GM18858 (cell line): ENCODE measurements around the gene ELMO1.
"Not testable (repeated sequence)": the region's sequence is repeated elsewhere in the genome, so short reads cannot be mapped to it uniquely, and the experiment has no call there.

Source experiments
- ATAC-seq: cut with Tn5 transposase; IDR thresholded peaks from one replicate; pipeline ENCODE4 v1.9.1; 2021; ENCODE audit not compliant: unreplicated experiment

The ELMO1 gene

DNA sequence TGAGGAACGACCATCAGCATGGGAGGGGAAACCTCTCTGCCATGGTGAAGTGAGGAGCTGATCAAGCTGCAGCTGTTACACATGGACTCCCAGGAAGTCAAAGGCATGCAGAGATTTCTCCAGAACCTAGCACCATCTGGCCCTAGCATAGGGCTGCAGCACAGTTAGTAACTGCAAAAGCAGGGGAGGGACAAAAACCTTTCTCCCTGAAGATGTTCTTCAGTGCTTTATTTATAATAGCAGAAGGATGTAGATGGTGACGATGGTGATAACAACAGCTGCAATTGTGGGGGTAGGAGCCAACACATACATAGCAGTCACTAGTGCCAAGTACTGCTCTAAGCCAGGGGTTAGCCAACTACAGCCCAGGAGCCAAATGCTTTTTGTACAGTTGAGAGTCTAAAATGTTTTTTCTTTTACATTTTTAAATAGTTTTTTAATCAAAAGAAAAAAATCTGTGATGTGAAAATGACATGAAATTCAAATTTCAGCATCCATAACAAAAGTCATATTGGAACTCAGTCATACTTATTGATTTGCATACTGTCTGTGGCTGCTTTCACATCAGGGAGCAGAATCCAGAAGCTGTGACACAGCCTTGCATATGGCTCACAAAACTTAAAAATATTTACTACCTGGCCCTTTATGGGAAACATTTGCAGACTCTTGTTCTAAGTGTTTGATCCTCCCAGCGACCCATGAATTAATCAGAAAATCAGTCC, 299.5 kb downstream of the ELMO1 start:
- ATAC-seq, result peak; percentile 61

DNA sequence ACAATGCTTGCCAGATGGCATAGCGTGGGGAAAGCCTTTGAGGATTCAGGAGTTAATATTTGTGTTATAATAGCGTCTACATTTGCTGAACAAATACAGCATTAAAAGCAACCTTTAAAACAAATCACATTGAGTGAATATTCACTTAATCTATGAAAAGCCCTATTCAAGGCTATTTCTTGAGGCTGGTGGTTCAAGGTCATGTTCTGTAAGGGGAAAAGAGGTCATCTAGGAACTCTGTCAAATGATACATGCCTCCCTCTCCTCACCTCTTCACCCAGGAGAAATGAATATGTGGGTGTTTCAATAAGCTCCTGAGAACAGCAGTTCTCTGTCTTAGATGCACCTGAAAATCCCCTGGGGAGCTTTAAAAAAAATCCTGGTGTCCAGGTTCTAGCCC, 303.0 kb downstream of the ELMO1 start:
- no peak for ATAC-seq

DNA sequence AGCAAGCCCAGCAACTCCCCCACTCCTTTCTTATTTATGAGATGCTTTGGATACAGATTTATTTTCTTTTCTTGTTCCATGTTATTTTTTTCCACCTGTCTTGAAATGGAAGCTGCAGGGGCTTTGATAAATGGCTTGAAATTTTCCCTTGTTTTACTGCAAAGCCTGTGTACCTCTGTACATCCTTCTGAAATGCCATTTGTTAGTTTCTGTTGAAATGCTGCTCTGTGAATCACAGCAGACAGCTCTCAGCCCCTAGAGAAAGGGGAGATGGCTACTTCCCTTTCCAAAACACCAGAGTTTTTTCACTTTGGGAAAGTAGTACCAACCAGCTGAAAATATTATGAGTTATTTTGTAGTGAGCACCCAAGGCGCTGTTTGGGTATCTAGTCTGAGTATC, 304.2 kb downstream of the ELMO1 start:
- no peak for ATAC-seq

DNA sequence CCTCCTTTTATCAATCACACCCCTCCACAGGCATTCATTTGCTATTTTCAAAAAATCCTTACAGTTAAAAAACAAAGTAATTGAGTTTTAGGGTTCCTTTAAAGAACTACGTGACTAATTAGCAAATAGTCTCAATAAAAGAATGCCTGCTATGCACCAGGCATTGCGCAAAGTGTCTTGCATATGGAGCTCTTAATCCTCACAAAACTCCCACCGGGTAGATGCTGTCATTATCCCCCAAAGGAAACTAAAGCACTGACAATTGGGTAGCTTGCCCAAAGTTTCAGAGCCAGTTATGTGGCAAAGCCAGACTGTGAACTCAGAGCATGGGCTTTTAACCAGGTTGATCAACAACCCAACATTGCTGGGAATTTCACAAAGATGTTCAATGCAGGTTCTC, 305.7 kb downstream of the ELMO1 start:
- ATAC-seq, result no peak

DNA sequence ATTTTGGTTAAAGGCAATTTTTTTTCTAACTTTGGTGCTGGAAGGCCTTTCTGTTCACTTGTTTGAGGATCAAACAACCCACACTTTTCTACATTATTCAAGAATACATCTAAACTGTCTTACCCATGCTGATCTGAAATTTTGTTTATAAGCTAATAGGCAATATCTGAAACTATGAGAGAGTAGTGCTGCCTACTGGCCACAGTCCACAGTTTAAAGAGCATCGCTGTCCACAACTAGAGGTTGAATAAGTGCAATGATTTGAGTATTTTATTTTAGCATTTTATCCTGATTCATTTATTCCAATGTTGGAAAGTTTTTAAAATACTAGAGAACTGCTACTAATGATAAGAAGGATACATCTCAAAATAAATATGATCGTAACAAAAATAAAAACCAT, 306.9 kb downstream of the ELMO1 start:
- no peak for ATAC-seq

DNA sequence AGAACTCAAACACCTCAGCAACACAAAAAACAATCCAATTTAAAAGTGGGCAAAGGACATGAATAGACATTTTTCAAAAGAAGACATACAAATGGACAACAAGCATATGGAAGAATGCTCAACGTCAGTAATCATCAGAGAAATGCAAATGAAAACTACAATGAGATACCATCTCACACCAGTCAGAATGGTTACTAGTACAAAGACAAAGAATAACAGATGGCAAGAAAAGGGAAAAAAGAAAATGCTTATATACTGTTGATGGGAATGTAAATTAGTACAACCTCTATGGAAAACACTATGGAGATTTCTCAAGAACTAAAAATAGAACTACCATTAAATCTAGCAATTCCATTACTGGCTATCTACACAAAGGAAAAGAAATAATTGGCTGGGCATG, 314.8 kb downstream of the ELMO1 start:
- not testable (repeated sequence) for ATAC-seq

DNA sequence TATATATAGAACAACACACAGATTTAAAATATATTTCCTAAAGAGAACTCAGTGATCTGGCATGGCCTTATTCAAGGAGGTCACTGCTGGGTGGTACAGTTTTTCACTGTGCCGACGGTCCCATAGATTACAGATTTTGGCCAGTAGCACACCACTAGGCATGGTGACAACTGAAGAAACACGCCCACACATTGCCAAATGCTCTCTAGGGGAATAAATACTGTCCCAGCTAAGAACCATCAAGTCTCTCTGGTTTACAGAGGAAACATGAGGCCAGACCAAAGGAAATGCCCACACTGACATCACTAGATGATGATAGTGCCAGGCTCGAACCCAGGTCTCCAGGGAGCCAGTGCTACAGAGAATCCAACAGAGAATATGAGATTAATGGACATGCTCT, 316.8 kb downstream of the ELMO1 start:
- no peak for ATAC-seq

DNA sequence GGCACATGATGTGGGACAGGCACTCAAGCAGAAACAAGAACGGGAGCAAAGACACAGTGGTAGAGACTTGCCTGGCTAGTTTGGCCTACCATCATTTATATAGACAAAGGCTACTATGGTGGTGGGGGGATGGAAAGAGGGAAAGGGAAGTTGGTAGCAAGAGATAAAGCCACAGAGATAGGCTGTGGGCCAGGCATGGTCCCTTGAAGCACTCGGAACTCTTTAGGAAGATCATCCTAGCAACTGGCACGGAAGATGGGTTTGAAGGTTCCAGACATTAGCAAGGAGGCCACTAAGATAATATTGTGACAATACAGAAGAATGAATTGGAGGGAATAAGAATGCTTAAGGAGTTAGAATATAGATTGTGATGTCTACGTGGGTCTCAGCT, 319.6 kb downstream of the ELMO1 start:
- no peak for ATAC-seq

DNA sequence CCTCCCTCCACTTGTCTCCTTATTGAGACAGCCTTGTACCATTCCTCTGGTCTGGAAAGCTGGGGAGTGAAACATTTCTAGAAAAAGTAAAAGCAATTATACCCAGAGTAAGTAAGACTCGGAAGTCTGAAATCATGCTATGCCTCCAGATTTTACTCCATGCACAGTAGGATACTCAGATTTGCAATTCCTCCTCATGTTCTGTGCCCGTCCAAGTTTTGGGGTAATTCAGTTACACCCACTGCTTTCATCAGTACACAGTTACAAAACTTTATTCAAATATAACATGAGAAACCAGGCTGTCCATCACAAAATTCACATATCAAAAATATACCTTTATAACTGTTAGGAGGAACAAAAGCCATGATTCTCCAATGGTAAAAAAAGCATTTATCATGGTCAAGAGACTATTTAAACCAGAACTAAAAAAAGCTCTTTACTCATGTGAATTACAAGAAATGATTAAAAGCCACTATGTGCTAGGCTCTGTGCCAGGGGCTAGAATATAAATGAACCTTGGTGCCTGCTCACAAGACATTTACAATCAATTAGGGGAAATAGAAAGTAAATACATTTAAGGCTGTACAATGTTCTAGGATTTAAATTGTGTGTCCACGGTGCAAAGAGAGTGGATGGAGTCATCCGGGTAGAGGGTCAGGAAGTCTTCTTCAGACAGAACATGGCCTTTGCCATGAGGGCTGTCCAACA, 320.2 kb downstream of the ELMO1 start:
- ATAC-seq, result no peak

DNA sequence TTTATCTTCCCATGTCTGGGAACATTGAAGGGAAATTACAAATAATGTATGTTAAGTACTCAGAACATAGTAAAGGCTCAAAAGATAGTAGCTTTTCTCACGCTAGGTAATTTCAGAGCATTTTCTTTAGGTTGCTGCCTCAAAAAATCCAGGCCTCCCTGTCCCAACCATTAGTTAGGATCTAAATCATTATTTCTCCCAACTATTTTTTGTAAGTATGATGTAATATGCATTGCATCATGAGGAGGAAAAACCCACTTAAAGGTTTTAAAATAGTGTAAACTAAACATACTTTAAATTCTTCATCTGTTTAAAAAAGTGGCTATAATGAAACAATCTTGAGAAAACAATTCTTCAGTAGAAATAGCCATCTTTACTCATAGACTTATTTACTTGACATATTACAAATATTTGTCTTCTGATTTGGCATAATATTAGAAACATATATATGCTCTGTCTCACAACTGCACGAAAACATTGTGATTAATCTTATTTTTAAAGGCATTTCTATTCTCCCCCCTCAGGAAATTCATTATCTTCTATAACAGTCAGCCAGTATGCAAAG, 329.3 kb downstream of the ELMO1 start:
- ATAC-seq, result no peak

DNA sequence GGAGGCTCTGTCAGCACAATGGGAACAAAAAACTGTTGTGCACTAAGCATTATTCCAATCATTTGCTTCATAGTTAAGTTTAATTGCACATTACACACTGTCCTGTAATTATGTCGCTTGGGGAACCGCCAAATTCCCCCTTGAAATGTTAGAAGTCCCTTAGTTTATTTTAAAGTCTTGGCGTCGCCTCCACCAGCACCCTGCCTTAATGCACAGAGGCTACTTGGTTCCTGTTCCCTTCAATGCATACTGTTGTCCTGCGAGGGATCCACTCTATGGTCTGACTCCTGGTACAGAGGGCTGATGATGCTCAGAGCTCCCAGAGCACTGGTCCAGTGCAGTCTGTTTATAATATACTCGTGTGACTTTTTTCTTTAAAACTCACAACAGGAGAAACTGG, 330.7 kb downstream of the ELMO1 start:
- no peak for ATAC-seq

DNA sequence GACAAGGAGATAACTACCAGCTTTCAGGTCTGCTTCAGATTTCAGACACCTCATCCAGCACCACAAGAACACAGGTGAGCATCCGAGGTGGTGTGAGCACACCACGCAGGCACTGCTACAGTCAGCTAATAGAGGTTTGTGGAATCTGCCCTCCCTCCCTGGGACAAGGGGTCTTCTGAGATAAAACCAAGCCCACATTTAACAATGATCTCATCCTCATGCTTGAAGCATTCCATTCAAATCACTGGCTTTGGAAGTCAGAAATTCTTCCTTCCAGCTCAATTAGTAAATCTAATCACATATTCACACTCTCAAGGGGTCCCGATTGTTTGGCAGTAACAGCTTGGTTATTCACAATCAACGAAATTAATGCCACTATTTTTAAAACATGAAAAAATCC, 331.4 kb downstream of the ELMO1 start:
- no peak for ATAC-seq

DNA sequence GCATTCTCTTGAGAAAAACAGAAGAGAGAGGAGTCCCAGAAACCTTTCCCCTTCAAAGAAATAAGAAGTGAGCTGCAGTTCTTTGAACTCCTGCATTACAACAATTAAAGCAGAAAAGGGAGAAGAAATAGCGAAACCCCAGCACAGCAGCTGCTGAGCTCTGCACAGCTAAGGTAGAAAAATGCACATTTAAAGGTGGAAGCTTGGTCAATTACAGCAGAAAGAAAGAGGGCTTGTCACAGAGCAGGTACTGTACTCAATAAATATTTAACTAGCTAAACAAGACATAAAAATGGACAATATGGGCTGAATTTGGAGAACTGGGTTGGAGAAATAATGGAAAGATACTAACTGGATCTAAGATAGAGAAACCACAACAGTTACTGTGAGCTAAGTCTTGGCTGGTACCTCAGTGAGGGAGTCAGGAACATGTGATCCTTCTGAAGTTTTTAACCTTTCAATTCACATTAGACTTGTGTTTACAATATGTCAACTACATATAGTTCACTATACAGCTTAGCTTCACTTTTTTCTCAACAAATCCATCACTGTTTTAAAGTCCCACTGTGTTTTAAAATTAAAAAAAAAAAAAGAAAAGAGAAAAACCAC, 332.5 kb downstream of the ELMO1 start:
- ATAC-seq, result no peak

DNA sequence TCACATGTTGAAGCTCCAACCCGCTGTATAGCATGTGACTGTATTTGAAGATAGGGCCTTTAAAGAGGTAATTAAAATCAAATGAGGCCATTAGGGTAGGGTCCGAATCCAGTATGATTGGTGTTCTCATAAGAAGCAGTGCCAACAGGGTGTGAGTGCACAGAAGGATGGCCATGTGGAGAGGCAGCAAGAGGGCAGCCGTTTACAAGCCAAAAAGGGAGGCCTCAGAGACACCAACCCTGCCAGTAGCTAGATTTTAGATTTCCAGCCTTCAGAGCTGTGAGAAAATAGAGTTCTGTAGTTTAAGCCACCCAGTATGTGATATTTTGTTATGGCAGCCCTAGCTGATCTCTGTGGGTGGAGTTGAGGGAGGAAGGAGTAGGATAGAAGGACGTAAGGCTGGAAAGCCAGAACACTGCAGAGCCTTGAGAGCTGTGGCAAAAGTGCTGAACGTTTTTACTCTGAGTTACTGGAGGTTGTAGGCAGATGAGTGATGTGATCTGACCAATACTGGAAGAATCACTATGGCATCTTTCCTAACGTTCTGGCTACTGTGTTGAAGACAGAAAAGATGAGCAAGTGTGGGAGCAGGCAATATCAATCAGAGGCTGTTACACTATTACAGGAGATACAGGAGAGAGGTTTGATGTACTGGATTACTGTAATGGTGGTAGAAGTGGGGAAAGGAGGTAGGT, 334.9 kb downstream of the ELMO1 start:
- no peak for ATAC-seq

DNA sequence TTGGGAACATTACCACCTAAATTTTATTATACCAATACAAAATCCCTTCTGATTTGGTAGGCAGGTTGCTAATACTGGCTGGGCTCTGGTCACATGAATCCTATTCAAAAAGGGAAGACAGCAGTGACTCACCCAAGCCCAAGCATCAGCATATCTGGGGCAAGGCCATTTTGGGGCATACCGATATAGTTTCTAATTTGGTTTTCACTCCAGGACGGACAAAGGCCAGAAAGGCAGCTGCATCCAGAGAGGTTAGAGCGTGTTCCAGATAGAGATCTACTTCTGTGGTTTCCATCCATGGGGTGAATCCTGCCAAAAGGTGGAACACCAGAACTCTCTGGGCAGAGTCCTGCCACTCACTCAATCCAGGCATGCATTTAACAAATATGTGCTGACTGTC, 335.8 kb downstream of the ELMO1 start:
- ATAC-seq, result no peak

DNA sequence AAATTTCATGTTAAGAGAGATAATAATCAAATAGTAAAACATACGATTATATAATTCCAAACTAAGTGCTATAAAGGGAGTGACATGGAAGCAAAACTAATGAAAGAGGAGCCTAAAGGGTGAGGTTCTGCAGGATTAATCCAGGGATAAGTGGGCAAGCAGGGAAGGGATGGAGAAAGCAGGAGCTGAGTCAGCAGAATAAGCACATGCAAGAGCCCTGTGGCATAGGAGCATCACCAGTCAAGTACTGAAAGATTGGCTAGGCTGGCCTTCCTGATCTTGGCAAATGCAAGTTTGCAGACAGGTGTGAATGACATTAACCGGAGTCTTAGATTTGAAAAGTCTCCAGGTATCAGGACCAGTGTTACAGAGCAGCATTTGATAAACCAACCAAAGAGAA, 336.4 kb downstream of the ELMO1 start:
- no peak for ATAC-seq

DNA sequence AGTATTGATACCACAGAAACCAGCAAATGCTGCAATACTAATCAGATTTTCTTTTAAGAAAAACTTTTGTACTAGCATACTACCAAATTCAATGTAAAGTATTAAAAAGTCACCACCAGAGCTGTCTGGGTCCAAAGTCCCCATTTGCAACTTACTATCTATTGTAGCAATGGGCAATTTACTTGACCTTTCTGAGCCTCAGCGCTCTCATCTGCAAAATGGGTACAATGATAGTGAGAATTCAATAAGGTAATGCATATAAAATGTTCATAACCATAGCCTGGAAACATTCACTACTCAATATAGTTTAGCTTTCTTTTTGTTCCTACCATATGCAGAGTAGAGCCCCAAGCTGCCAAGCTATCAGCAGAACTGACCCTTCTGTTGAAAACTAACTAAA, 337.2 kb downstream of the ELMO1 start:
- no peak for ATAC-seq

DNA sequence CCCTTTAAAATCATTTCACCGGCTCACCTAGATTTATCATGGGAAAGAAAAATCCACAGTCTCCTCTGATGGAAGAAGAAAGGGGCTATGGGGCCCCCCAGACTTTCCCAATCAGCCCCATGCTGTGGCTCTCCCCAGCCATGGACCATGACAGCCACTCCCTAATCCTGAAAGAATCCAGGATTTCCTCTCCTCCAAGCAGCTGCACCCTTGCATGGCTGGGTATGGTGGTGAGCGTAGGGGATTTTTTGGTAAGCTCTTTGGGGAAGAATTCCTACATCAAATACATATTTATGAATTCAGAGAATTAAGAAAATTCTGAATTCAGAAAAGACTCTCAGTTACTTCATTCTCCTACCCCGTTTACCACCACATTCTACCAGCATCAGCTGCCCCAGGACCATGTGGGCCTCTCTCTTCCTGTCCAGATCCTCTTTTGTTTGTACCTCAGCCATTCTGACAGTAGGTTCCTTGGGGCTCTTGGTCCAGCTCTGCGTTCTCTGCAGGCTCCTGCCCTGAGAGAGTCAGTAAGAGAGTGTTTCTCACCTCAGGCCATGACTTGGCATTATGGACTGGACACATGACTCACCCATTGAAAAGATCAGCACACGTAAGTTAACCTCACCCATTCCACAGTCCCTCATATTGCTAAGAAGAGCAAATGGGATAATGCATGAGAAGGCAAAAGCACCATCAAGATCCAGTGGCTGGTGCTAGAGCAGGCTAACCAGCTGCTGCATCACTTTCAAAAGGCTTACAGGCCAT, 337.8 kb downstream of the ELMO1 start:
- no peak for ATAC-seq

DNA sequence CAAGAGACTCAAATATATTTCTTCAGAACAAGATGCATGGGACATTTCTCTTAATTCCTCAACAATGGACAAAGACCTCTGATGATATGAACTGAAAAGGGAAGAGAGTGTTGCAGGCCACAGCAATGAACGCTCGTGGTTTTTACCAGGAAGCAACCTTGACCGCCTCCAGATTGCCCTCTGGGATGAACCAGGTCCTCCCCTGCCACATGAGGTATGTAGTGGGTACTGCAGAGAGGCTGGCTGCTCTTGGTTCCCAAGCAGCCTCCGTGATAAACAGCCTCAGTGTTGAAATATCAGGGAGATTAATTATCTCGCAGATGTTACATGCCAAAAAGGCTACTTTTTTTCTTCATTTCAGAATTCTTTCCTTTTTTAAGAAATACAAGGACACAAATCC, 338.8 kb downstream of the ELMO1 start:
- no peak for ATAC-seq

DNA sequence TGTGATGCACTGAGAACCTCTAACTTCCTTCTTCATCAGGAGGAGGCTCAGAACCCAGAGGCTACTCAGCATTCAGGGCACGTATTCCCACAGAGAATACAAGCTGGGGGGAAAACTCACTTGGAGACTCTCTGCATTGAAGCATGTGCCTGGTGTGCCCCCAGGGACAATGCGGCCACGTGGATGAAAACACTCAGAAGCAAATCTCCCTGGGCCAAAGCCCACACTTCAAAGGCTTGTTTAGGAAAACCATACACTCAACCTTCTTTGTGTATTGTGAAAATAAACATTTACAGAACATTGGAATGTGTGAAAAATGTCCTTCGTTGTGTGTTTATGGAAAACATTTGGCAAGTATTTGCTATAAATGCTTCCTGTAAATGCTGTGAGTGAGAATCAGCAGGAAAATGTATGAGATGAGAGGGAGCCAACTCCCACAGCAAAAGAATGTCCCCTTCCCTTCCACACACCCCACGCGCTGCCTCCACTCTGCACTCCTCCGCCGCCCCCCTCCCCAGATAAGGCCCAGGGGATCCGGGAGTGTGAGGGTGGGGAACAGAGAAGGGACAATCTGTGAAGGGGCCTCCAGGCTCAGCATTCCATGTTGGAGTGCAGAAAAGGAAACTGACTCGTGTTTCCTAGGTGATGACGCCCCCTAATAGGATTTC, 339.5 kb downstream of the ELMO1 start:
- no peak for ATAC-seq
